Measurements from ENCODE around the gene BBS7.

Gene BBS7

GRCh38 chr4:121817006-121817405 lies 53.3 kb downstream of the BBS7 start:
- DNase-seq (ENCODE audit: low read depth) = no peak
- TF ChIP-seq CTCF (IDR thresholded peaks at IDR 0.05; ENCODE audit: low read depth, low read length, missing control alignments) = no peak
- H3K4me3 ChIP-seq (ENCODE audit: low read depth, low read length) = no peak overlapping the region
- in situ Hi-C loops (cut with HindIII; ENCODE audit: low sequenced_read_pairs) = no loop called here

- H3K4me3 ChIP-seq (ENCODE audit: low read depth, low read length) = no peak overlapping the region
- no peak for DNase-seq (ENCODE audit: low read depth)
- in situ Hi-C loops (cut with HindIII; ENCODE audit: low sequenced_read_pairs) = no loop called here
- TF ChIP-seq CTCF (IDR thresholded peaks at IDR 0.05; ENCODE audit: low read depth, low read length, missing control alignments) = no peak
These were observed 55.5 kb downstream of the BBS7 start for GRCh38 chr4:121814756-121815155.

- no peak for DNase-seq (ENCODE audit: low read depth)
- TF ChIP-seq CTCF (IDR thresholded peaks at IDR 0.05; ENCODE audit: low read depth, low read length, missing control alignments) = no peak
- no peak overlapping the region for H3K4me3 ChIP-seq (ENCODE audit: low read depth, low read length)
- in situ Hi-C loops (cut with HindIII; ENCODE audit: low sequenced_read_pairs) = no loop called here
These were observed 59.2 kb downstream of the BBS7 start for GRCh38 chr4:121811122-121811521.

- TF ChIP-seq CTCF (IDR thresholded peaks at IDR 0.05; ENCODE audit: low read depth, low read length, missing control alignments) = no peak
- H3K4me3 ChIP-seq (ENCODE audit: low read depth, low read length) = no peak overlapping the region
- in situ Hi-C loops (cut with HindIII; ENCODE audit: low sequenced_read_pairs) = no loop called here
- DNase-seq (ENCODE audit: low read depth) = no peak
These were observed 63.9 kb downstream of the BBS7 start for GRCh38 chr4:121806411-121806810.

- in situ Hi-C loops (cut with HindIII; ENCODE audit: low sequenced_read_pairs) = no loop called here
- no peak for DNase-seq (ENCODE audit: low read depth)
- peak overlapping the region; percentile 96 for H3K4me3 ChIP-seq (ENCODE audit: low read depth, low read length)
- TF ChIP-seq CTCF (IDR thresholded peaks at IDR 0.05; ENCODE audit: low read depth, low read length, missing control alignments) = no peak
These were observed 68.6 kb downstream of the BBS7 start for GRCh38 chr4:121801715-121802075.

GRCh38 chr4:121800961-121801714 lies 69.1 kb downstream of the BBS7 start, which contains the start of gene EXOSC9:
Gene EXOSC9, plus strand, starts transcription at chr4:121801323. Its CDS starts 102 bp downstream, at chr4:121801425.
- peak within 1 kb of the TSS; percentile 96 for H3K4me3 ChIP-seq (ENCODE audit: low read depth, low read length)
- TF ChIP-seq CTCF (IDR thresholded peaks at IDR 0.05; ENCODE audit: low read depth, low read length, missing control alignments) = no peak
- in situ Hi-C loops (cut with HindIII; ENCODE audit: low sequenced_read_pairs) = no loop called here
- peak; percentile 92 for DNase-seq (ENCODE audit: low read depth)

All from astrocyte of the cerebellum (primary cell).